Left ventricle myocardium inferior (tissue), 1 donor: ENCODE data around the gene TPP2. TPM values are rescaled to one million over a fixed set of nuclear protein-coding genes. Genes with fewer than 3 reads are reported as not detected.
A peak's percentile ranks its signal among the peaks of the same experiment; 100 is the strongest.

Experiments used
- DNase-seq: peaks from one replicate; pipeline ENCODE4 v3.0.0-alpha.2; 2020
- H3K27ac ChIP-seq: fragments of 200-600 bp; replicated peaks from 2 replicates; pipeline ENCODE4 v1.8.0; 2021
- H3K27me3 ChIP-seq: fragments of 200-600 bp; 2 replicates; pipeline ENCODE4 v1.8.0; 2021; ENCODE audit warnings: low read depth
- H3K36me3 ChIP-seq: fragments of 200-600 bp; 2 replicates; pipeline ENCODE4 v1.8.0; 2021
- H3K4me1 ChIP-seq: fragments of 200-600 bp; 2 replicates; pipeline ENCODE4 v1.8.0; 2021
- H3K4me3 ChIP-seq: fragments of 200-600 bp; 2 replicates; pipeline ENCODE4 v1.8.0; 2021; ENCODE audit warnings: mild to moderate bottlenecking, moderate library complexity
- H3K9me3 ChIP-seq: fragments of 200-600 bp; replicated peaks from 2 replicates; pipeline ENCODE4 v1.8.0; 2021
- intact Hi-C: fragments of 100-400 bp; cut with micrococcal nuclease; formaldehyde crosslinking; loops from one replicate; pipeline ENCODE4 v1.11.0; 2022
- total RNA-seq: library from RNA; stranded (reverse); fragmentation: NEBNext Ultra II Directional; extraction: Animal tissue kit (Norgen Biotek cat#: 25700); gene quantifications from one replicate; pipeline ENCODE4 v1.2.1, GENCODE V29; 2021
- TF ChIP-seq, protein P1 (sequence below): fragments of 200-600 bp; IDR thresholded peaks from 2 replicates; pipeline ENCODE4 v1.8.0; 2021; ENCODE audit warnings: antibody characterized with exemption, mild to moderate bottlenecking, borderline replicate concordance
- donor health status: DM: no; HTN: yes; CAD: no; lungs with severe emphysema.

TPP2 gene
- total RNA-seq, 1 donor from 2014 or later = 29.0 TPM

DNA sequence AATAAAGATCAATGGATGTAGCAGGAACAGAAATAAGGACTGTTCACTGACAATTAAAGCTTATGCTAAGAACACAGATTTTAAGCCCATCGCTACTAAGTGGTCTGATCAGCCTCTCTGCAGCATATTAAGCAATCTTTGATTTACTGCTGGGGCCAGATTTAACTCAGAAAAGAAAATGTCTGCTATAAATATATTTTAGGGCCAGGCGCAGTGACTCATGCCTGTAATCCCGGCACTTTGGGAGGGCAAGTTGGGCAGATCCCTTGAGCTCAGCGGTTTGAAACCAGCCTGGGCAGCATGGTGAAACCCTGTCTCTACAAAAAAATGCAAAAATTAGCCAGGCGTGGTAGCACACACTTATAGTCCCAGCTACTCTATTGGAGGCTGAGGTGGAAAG, 55.1 kb downstream of the TPP2 start:
- no peak overlapping the region for H3K27ac ChIP-seq
- DNase-seq = no peak
- TF ChIP-seq, protein P1, sequence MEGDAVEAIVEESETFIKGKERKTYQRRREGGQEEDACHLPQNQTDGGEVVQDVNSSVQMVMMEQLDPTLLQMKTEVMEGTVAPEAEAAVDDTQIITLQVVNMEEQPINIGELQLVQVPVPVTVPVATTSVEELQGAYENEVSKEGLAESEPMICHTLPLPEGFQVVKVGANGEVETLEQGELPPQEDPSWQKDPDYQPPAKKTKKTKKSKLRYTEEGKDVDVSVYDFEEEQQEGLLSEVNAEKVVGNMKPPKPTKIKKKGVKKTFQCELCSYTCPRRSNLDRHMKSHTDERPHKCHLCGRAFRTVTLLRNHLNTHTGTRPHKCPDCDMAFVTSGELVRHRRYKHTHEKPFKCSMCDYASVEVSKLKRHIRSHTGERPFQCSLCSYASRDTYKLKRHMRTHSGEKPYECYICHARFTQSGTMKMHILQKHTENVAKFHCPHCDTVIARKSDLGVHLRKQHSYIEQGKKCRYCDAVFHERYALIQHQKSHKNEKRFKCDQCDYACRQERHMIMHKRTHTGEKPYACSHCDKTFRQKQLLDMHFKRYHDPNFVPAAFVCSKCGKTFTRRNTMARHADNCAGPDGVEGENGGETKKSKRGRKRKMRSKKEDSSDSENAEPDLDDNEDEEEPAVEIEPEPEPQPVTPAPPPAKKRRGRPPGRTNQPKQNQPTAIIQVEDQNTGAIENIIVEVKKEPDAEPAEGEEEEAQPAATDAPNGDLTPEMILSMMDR = no peak
- intact Hi-C loops = no loop called here
- H3K36me3 ChIP-seq = peaks cover 75% of the 10 kb centered on the region
- no peaks in the 10 kb centered on the region for H3K4me1 ChIP-seq
- no peaks in the 10 kb centered on the region for H3K9me3 ChIP-seq
- no peak overlapping the region for H3K4me3 ChIP-seq
- no peaks in the 10 kb centered on the region for H3K27me3 ChIP-seq

DNA sequence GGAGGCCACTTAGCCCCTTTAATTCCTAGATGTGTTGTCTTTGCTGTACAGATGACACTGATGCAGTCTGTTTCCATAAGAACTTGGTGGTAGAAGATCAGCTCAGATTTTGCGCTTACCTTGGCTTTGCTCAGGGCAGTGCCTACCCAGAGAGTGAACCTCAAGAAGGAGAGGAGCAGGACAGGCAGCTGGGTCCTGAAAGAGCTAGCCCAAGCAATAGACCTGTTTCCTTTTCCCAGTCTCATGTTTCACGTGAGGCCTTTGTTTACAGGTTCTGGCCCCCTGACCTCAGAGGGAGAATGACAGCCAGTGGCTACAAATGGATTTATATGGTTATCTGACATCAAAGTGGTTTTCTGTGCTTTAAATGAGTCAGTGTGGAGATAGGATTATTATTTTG, 58.0 kb downstream of the TPP2 start:
- DNase-seq = no peak
- TF ChIP-seq, protein P1 = no peak
- intact Hi-C loops = no loop called here
- no peak overlapping the region for H3K27ac ChIP-seq
- no peaks in the 10 kb centered on the region for H3K27me3 ChIP-seq
- no peaks in the 10 kb centered on the region for H3K4me1 ChIP-seq
- no peaks in the 10 kb centered on the region for H3K9me3 ChIP-seq
- peaks cover 73% of the 10 kb centered on the region for H3K36me3 ChIP-seq
- H3K4me3 ChIP-seq = no peak overlapping the region

DNA sequence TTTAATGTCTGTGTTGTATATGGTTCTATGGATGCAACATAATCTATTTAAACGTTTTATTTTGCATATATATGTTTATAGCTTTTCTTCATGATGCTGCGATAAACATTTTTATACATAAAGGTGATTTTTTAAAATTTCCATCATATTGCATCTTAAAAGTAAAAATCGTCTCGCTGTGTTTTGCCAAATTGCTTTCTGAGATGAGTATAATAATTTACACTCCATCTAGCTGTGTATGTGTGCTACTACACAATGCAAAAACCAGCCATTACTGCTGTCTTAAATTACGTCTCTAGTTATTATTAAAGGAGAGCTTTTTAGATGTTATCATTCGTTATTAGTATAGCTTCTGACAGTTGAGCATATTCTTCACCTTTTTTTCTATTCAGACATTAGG, 60.8 kb downstream of the TPP2 start:
- Histone ChIP-seq H3K4me1 (no peaks in the 10 kb centered on the region), H3K4me3 (no peak overlapping the region), H3K27me3 (no peaks in the 10 kb centered on the region), H3K27ac (no peak overlapping the region), H3K36me3 (peaks cover 73% of the 10 kb centered on the region), H3K9me3 (no peaks in the 10 kb centered on the region)
- intact Hi-C loops = no loop called here
- DNase-seq = no peak
- TF ChIP-seq, protein P1 = peak; percentile 18

DNA sequence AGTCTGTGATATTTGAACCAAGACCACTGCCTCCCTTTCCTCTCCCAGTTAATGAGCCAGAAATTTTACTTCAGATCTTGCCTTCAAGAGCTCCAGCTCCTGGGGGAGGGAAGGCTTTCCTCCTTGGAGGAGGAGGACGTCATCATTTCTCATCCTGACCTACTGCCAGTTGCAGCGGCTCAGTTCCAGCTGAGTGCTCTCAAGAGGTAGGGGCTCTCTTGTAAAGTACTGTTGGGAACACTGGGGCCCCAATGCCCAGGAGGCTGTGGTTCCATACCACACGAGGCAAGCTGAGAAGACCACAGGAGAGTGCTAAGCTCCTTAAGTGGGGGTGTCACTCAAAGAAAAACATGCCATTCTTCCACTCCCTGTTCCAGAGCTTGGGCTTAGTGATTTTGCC, 61.9 kb downstream of the TPP2 start:
- DNase-seq = no peak
- Histone ChIP-seq H3K27me3 (no peaks in the 10 kb centered on the region), H3K4me3 (no peak overlapping the region), H3K27ac (no peak overlapping the region), H3K36me3 (peaks cover 70% of the 10 kb centered on the region), H3K4me1 (no peaks in the 10 kb centered on the region), H3K9me3 (no peaks in the 10 kb centered on the region)
- intact Hi-C loops = no loop called here
- TF ChIP-seq, protein P1 = no peak

DNA sequence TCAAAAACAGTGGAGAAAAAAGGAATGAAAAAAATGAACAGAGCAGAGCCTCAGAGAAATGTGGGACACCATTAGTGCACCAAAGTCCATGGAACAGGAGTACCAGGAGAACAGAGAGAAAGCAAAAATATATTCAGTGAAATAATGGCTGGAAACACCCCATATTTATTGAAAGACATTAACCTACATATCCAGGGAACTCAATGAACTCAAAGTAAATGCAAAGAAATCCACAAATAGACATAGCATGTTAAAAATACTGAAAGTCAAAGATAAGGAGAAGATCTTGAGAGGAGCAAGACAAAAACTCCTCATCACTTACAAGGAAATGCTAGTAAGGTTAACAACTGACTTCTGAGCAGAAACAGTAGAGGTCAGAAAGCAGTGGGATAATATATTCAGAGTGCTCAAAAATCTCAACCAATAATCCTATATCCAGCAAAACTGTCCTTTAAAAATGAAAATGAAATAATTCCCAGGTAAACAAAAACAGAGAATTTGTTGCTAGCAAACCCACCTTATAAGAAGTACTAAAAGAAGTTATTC, 62.5 kb downstream of the TPP2 start:
- no peaks in the 10 kb centered on the region for H3K27me3 ChIP-seq
- no peak overlapping the region for H3K4me3 ChIP-seq
- H3K9me3 ChIP-seq = no peaks in the 10 kb centered on the region
- H3K4me1 ChIP-seq = no peaks in the 10 kb centered on the region
- H3K27ac ChIP-seq = no peak overlapping the region
- intact Hi-C loops = no loop called here
- peaks cover 70% of the 10 kb centered on the region for H3K36me3 ChIP-seq
- no peak for DNase-seq
- TF ChIP-seq, protein P1 = no peak
